Gastrocnemius medialis (tissue), 4 donors: Measurements from ENCODE around the gene ATP9A. TPM values are rescaled to one million over a fixed set of nuclear protein-coding genes. Genes with fewer than 3 reads are reported as not detected.

Source experiments
- ATAC-seq, 2 donors: fragments of 150-250 bp; one replicate each; pipeline ENCODE4 v1.9.1; 2016
- DNase-seq, 2 donors: peaks; one replicate each; pipeline ENCODE4 v3.0.0-alpha.2; 2019
- H3K27ac ChIP-seq, 4 donors: fragments of 200-600 bp; sonication (generic); 1 replicate in 1 of 4; 2 replicates in 3 of 4; pipeline ENCODE4 v1.5.1; 2016 to 2018; ENCODE audit warnings: mild to moderate bottlenecking in 2 of 4, moderate library complexity in 1 of 4
- H3K27me3 ChIP-seq, 3 donors: fragments of 200-600 bp; sonication (generic) in 2 of 3; 1 replicate in 1 of 3; 2 replicates in 2 of 3; pipeline versions ENCODE4 v1.5.1 to v1.6.0; 2016 to 2019; ENCODE audit warnings: mild to moderate bottlenecking in 1 of 3, moderate library complexity in 1 of 3
- H3K36me3 ChIP-seq, 2 donors: fragments of 200-600 bp; sonication (generic) in 1 of 2; one replicate each; pipeline ENCODE4 v1.5.1; 2017 to 2018
- H3K4me1 ChIP-seq, 2 donors: fragments of 200-600 bp; sonication (generic) in 1 of 2; one replicate each; pipeline ENCODE4 v1.5.1; 2016 to 2017; ENCODE audit warnings: mild to moderate bottlenecking in 2 of 2
- H3K4me3 ChIP-seq, 4 donors: fragments of 200-600 bp; sonication (generic) in 3 of 4; 1 replicate in 1 of 4; 2 replicates in 3 of 4; pipeline ENCODE4 v1.5.1; 2016 to 2019; ENCODE audit warnings: mild to moderate bottlenecking in 2 of 4
- H3K9me3 ChIP-seq, 3 donors: fragments of 200-600 bp; sonication (generic) in 2 of 3; 1 replicate in 1 of 3; 2 replicates in 2 of 3; pipeline ENCODE4 v1.5.1; 2016 to 2019
- POLR2A ChIP-seq, 2 donors: fragments of 450-650 bp; IDR thresholded peaks; one replicate each; pipeline ENCODE4 v1.6.1; 2017; ENCODE audit warnings: antibody characterized with exemption in 2 of 2, mild to moderate bottlenecking in 2 of 2, moderate library complexity in 2 of 2
- in situ Hi-C, 4 donors: fragments of 200-750 bp; cut with MboI; loops; one replicate each; pipeline versions ENCODE4 v1.15.0 to v1.8.0; 2017; ENCODE audit warnings: low sequenced_read_pairs in 4 of 4
- intact Hi-C: fragments of 100-400 bp; cut with DNase I; formaldehyde crosslinking; loops from one replicate; pipeline ENCODE4 v1.15.1; 2023; ENCODE audit warnings: low total_unique reads
- total RNA-seq, 4 donors: library from RNA; depleted of rRNA; stranded (reverse); fragments of >200 nt; gene quantifications; one replicate each; pipeline versions ENCODE4 v1.1.0 to v1.2.3, GENCODE V29; 2016
- TF ChIP-seq, protein P1 (sequence below), 5 experiments: fragments of 450-650 bp in 3 of 5; fragments of 200-600 bp in 2 of 5; sonication (generic) in 2 of 5; IDR thresholded peaks in 4 of 5; conservative IDR thresholded peaks in 1 of 5; 1 replicate in 4 of 5; 2 replicates in 1 of 5; pipeline ENCODE4 v1.5.1; 2016 to 2019; ENCODE audit warnings: antibody characterized with exemption in 5 of 5, mild to moderate bottlenecking in 3 of 5, moderate library complexity in 3 of 5

ATP9A gene
- total RNA-seq, 4 donors from 2014 or later: 11.8 to 34.8 (median 20.8) TPM

DNA sequence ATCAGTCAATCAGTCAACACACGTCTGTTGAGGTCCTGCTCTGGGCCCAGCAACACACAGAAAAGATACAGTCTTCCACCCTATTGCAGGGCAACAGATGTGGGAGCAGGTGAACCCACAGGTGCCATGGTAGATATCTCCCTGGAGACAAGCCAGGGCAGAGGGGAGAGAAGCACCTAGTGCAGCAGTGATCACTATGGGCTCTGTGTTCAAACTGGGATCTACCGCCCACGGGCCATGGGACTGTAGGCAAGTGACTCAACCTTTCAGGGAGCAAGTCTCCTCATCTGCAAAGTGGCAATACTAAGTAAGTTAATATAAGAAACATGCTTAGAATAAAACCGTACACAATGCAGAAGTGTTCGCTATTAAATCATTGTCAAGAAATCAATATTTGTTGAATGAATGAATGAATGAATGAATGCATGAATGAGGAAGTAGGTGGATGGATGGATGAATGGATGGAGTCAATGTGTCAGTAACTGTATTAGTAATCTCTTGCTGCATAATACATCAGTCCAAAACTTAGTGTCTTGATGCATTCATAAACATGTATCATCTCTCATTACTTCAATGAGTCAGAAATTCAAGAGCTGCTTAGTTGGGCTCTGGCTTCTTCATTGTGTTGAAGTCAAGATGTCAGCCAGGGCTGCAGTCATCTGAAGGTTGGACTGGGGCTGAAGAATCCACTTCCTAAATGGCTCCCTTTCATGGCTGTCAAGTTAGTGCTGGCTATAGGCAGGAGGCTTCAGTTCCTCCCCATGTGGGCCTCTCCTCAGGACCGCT, 193.7 kb downstream of the ATP9A start:
- in situ Hi-C loops (no loop called here), intact Hi-C loops (loop anchor here (5.0 kb wide), 2 partner anchors 37 to 127 kb away; no protein-coding TSS in a partner anchor)
- ATAC-seq (no peak), DNase-seq (no peak)
- no peaks in the 10 kb centered on the region for H3K27me3 ChIP-seq
- H3K4me1 ChIP-seq: peaks cover 22 to 37% of the 10 kb centered on the region in 2 donors
- TF ChIP-seq POLR2A (IDR thresholded peaks at IDR 0.05): no peak
- TF ChIP-seq, protein P1, sequence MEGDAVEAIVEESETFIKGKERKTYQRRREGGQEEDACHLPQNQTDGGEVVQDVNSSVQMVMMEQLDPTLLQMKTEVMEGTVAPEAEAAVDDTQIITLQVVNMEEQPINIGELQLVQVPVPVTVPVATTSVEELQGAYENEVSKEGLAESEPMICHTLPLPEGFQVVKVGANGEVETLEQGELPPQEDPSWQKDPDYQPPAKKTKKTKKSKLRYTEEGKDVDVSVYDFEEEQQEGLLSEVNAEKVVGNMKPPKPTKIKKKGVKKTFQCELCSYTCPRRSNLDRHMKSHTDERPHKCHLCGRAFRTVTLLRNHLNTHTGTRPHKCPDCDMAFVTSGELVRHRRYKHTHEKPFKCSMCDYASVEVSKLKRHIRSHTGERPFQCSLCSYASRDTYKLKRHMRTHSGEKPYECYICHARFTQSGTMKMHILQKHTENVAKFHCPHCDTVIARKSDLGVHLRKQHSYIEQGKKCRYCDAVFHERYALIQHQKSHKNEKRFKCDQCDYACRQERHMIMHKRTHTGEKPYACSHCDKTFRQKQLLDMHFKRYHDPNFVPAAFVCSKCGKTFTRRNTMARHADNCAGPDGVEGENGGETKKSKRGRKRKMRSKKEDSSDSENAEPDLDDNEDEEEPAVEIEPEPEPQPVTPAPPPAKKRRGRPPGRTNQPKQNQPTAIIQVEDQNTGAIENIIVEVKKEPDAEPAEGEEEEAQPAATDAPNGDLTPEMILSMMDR (IDR thresholded peaks at IDR 0.05 in 4 of 5, conservative IDR thresholded peaks at IDR 0.05 in 1 of 5): no peak
- no peaks in the 10 kb centered on the region for H3K9me3 ChIP-seq
- H3K27ac ChIP-seq: peak overlapping the region in 1 of 4 donors; percentile 80
- H3K36me3 ChIP-seq: no peaks in the 10 kb centered on the region
- H3K4me3 ChIP-seq: no peak overlapping the region

DNA sequence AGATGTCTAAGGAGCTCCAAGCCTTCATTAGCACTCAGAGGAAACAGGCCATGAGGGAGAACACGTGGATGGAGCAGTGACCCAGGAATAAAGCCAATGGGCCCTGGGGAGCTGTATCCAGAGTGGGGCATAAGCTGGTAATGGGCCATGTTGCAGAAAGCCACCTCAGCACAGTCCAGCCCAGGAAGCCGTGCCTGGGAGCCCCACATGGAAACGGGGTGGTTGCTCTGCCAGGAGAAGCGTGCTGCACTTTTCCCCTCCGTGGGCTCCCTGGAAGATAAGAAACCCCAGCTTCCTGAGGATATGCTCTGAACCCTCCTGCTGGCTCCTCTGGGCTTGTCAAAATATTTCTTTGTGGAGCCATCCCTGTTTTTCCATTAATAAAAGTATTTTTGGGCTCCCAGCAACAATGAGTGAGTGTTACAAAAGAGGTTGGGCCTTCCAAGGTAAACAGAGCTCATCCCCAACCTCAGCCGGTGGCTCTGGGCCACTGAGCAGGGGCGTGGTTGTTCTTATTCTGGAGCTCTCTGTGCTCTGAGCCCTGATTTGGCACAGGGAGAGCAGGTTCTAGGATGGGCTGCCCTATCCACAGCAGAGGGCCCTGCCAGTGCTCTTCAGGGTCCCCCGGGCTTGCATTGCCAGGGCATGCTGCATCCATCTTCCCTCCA, 194.5 kb downstream of the ATP9A start:
- Histone ChIP-seq H3K9me3 (no peaks in the 10 kb centered on the region), H3K27ac (peak overlapping the region in 3 of 4 donors; percentile 22 to 80 (median 58)), H3K4me3 (no peak overlapping the region), H3K4me1 (peaks cover 22 to 38% of the 10 kb centered on the region in 2 donors), H3K27me3 (no peaks in the 10 kb centered on the region), H3K36me3 (no peaks in the 10 kb centered on the region)
- ATAC-seq: peak; percentile 37 to 38
- peak; percentile 50 to 63 for DNase-seq
- no peak for TF ChIP-seq POLR2A (IDR thresholded peaks at IDR 0.05)
- TF ChIP-seq, protein P1 (IDR thresholded peaks at IDR 0.05 in 4 of 5, conservative IDR thresholded peaks at IDR 0.05 in 1 of 5): no peak
- in situ Hi-C loops (no loop called here), intact Hi-C loops (loop anchor here (5.0 kb wide), 2 partner anchors 36 to 126 kb away; no protein-coding TSS in a partner anchor)

DNA sequence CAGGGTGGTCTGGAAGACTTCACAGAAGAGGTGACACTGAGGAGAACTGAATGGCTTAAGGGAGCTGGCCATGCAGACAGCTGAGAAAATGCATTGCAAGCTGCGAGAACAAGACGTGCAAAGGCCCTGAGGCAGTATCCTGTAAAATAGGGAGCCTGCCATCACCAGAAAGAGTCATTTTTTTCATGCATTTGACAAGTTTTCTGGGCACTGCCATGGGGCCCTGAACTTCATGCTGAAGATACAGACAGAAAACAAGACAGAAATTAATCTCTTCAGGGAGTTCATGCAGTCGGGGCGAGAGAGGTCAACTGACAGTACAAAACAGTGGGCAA, 196.8 kb downstream of the ATP9A start:
- TF ChIP-seq, protein P1 (IDR thresholded peaks at IDR 0.05 in 4 of 5, conservative IDR thresholded peaks at IDR 0.05 in 1 of 5): no peak
- no peak for TF ChIP-seq POLR2A (IDR thresholded peaks at IDR 0.05)
- intact Hi-C loops: loop anchor here (5.0 kb wide), 2 partner anchors 34 to 124 kb away; no protein-coding TSS in a partner anchor

DNA sequence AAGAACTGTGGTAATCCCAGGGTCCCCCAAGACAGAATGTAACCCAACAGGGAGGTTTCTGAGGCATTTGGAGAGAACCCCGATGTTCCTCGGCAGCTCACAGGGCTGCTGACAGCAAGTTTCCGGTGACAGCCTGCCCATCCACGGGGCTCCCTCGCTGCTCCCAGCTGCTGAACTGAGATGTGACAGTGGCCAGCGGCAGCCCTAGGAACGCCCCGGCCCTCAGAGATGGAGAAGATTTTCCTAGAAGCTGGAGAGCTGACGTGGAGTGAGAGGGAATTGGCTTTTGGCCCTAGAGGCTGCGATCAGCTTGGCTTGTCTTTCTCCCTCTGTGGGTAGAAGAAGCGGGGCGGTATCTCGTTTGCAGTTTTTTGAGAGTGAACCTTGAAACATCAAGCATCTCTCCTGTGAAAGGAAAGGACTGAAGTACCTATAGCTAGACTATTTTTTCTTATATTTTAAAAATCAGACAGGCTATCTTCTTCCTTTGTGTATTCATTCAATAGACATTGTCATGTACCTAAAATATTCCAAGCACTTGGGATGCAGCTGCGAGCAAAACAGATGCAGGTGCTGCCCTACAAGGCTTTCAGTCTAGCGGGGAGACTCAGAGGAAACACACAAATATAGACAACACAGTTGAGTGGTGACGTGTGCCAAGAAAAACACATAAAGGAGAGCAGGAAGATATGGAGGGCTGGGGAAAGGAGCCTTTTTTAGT, 197.3 kb downstream of the ATP9A start:
- Histone ChIP-seq H3K27me3 (no peaks in the 10 kb centered on the region), H3K4me1 (peaks cover 22 to 40% of the 10 kb centered on the region in 2 donors), H3K9me3 (no peaks in the 10 kb centered on the region), H3K27ac (peak overlapping the region; percentile 75 to 89 (median 88)), H3K4me3 (peak overlapping the region; percentile 33 to 45 (median 40)), H3K36me3 (no peaks in the 10 kb centered on the region)
- peak; percentile 46 to 57 for ATAC-seq
- DNase-seq: peak; percentile 35 to 45
- TF ChIP-seq POLR2A (IDR thresholded peaks at IDR 0.05): peak in 1 of 2 donors; percentile 2
- TF ChIP-seq, protein P1 (IDR thresholded peaks at IDR 0.05 in 4 of 5, conservative IDR thresholded peaks at IDR 0.05 in 1 of 5): no peak
- in situ Hi-C loops (no loop called here), intact Hi-C loops (loop anchor here (5.0 kb wide), 2 partner anchors 34 to 124 kb away; no protein-coding TSS in a partner anchor)

More for the DNA sequence above, 196.8 kb downstream of the ATP9A start:
- Histone ChIP-seq H3K4me1 (peaks cover 22 to 38% of the 10 kb centered on the region in 2 donors), H3K4me3 (no peak overlapping the region), H3K27me3 (no peaks in the 10 kb centered on the region), H3K36me3 (no peaks in the 10 kb centered on the region), H3K27ac (peak overlapping the region in 3 of 4 donors; percentile 87 to 89 (median 89)), H3K9me3 (no peaks in the 10 kb centered on the region)
- ATAC-seq (no peak), DNase-seq (no peak)
- in situ Hi-C loops: no loop called here
